RWPE1 (cell line): ENCODE data around the gene SPATA13.

ENCODE experiments used
- CTCF ChIA-PET: fragments of 350-600 bp; sonication (Branson Sonifier 250); formaldehyde crosslinking; extraction: SDS; loops from one replicate; lab custom pipeline; 2021; lab: Yijun Ruan, JAX
- POLR2A ChIA-PET: fragments of 400-600 bp; formaldehyde crosslinking; extraction: SDS; loops from one replicate; lab custom pipeline; 2020; ENCODE audit warnings: antibody characterized with exemption; ENCODE audit not compliant: low non-redundant PET; lab: Yijun Ruan, JAX
- DNase-seq: peaks from one replicate; pipeline ENCODE4 v3.0.0; 2012; ENCODE audit warnings: low spot score
- H3K27ac ChIP-seq: fragments of 450-650 bp; 2 replicates; pipeline ENCODE4 v1.5.1; 2017
- TF ChIP-seq, protein P1 (sequence below): fragments of 450-650 bp; conservative IDR thresholded peaks from 2 replicates; pipeline ENCODE4 v1.5.1; 2017; ENCODE audit warnings: low read depth, mild to moderate bottlenecking

Gene SPATA13

DNA sequence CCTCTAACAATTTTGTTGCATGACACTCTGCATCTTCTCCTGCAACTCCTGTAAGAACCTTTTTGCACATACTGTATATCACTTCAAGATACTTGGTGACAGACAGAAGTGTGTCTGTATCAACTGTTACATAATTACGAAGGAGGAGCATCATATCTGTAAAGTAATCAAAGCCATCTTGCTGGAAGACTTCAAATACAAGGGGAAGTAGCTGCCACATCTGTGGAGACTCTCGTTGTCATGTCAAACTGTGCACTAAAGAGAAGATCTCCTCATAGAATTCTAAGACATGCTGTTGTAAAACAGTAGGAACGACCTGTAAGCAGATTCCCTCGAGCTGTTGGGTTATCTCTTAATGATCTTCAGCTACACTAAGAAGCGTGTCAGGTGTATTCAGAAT is 38.0 kb upstream of the SPATA13 start:
- TF ChIP-seq, protein P1, sequence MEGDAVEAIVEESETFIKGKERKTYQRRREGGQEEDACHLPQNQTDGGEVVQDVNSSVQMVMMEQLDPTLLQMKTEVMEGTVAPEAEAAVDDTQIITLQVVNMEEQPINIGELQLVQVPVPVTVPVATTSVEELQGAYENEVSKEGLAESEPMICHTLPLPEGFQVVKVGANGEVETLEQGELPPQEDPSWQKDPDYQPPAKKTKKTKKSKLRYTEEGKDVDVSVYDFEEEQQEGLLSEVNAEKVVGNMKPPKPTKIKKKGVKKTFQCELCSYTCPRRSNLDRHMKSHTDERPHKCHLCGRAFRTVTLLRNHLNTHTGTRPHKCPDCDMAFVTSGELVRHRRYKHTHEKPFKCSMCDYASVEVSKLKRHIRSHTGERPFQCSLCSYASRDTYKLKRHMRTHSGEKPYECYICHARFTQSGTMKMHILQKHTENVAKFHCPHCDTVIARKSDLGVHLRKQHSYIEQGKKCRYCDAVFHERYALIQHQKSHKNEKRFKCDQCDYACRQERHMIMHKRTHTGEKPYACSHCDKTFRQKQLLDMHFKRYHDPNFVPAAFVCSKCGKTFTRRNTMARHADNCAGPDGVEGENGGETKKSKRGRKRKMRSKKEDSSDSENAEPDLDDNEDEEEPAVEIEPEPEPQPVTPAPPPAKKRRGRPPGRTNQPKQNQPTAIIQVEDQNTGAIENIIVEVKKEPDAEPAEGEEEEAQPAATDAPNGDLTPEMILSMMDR, result no peak
- ChIA-PET POLR2A (no interaction called here), CTCF (no interaction called here)
- no peak overlapping the region for H3K27ac ChIP-seq
- no peak for DNase-seq

DNA sequence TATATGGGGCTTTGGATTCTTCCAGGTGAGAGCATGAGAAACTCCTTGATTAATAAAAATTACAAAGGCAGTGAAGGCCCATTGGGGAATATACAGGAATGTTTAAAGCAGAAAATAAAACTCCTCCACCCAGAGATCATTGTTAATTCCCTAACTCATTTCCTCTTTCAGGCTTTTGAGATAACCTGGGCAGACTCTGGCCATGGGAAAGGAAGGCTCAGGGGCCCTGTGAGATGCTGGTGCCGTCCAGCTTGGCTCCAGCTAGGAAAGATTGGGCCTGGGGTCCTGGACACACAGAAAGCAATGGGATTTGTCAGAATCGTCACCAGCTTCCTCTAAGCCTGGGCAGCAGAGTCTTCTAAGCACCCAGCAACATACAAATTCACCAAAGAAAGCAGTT is 36.8 kb upstream of the SPATA13 start:
- ChIA-PET CTCF (no interaction called here), POLR2A (no interaction called here)
- TF ChIP-seq, protein P1, result no peak
- no peak overlapping the region for H3K27ac ChIP-seq
- DNase-seq, result no peak

DNA sequence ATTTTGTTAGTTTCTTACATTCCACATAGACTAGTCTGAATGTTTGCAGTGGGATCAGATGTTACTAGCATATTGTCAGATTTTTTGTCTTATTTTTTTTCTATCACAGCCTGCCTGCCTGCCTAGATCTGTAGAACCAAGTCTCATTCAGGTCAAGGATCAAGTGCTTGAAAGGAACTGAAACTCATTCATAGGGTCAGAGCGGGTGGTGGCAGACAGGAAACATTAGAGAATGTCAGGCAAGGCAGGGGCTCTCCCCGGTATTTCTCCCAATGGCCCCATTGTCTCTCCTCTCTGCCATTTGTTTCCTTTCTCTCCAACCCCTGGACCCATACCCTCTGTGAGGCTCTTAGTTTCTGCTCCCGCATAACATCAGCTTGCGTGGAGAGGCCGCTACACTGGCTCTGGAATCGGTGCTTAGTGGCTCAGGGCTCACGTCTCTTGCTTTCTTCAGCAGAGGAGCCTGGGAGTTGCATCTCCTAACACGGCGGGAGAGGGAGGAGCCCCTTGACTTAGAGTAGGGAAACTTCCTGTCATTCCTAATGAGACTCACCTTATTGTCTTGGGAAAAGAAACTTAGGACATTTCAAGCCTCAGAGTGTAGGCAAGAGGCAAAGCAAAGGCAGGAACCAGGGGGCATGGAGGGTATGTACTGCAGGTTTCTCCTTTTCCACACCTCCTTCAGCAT is 35.6 kb upstream of the SPATA13 start:
- ChIA-PET POLR2A (no interaction called here), CTCF (no interaction called here)
- no peak for DNase-seq
- no peak overlapping the region for H3K27ac ChIP-seq
- TF ChIP-seq, protein P1, result no peak

DNA sequence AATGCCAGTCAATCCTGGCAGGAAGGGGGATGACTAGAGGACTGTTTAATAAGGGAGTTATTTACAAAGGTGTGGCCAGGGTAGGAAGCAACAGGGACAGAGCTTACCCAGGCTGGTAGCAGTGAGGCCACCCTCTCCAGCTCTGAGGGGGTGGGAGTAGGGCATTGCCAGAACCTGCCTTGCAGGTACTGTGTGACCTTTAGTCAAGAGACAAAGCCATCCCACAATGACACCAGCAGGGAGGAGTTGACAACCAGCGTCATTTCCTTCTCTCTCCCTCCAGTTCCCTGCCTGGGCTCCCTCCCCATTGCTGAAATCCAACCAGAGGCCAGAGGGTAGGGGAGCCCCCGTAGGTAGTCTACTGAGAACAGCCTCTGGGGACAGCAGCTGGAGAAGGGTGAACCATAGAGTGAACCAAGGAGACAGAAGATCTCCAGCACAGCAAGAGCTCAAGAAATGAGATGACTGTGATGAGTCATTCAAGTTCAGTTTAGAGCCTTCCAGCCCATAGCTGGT is 33.3 kb upstream of the SPATA13 start:
- no peak overlapping the region for H3K27ac ChIP-seq
- TF ChIP-seq, protein P1, result no peak
- ChIA-PET POLR2A (no interaction called here), CTCF (interaction anchor here (0.5 to 0.6 kb wide), 2 partner anchors 8 to 39 kb away, joined by 3 read pairs; no protein-coding TSS in a partner anchor)
- DNase-seq, result no peak

DNA sequence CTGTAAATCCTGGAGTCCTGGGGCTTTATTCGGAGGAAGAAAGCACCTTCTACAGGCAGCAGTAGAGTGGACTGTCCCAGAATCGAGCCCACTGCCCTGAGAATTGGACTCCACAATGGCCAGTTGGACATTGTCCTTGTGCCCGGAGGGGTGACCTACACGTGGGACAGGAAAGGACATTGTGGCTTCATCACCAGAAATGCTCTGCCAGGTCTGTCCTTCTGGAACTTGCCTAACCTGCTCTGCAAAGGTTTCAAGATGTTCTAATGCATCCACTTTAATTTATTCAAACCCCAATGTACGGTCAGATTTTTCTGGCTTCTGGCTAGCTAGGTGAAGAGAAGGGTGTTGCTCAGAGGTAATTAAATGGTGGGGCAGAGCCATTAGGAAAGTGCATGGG is 32.4 kb upstream of the SPATA13 start:
- TF ChIP-seq, protein P1, result no peak
- no peak overlapping the region for H3K27ac ChIP-seq
- ChIA-PET CTCF (no interaction called here), POLR2A (no interaction called here)
- DNase-seq, result no peak

DNA sequence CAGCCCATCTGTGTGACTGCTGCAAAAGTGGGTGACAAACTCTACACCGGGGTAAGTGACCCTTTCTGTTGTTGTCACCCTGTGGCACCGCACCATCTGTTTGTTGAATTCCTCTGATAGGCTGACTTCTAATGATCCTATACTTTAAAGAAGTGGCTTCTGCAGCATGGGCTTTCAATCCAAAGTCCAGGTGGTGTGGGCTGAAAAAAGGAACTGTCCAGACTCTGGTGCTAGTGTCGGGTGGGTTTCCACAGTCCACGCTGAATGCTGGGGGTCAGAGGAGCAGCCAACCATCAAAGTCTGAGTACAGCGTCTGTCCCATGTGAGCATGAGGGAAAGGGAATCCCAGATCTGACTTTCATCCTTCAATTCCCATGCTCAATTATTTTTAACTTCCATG is 31.6 kb upstream of the SPATA13 start:
- POLR2A ChIA-PET, result no interaction called here
- no peak overlapping the region for H3K27ac ChIP-seq
- CTCF ChIA-PET, result interaction anchor here (0.6 kb wide), 1 partner anchor 112 kb away, joined by 3 read pairs; no protein-coding TSS in a partner anchor
- TF ChIP-seq, protein P1, result no peak
- no peak for DNase-seq
